Measurements from ENCODE around the gene PCDHA1.
A peak's percentile ranks its signal among the peaks of the same experiment; 100 is the strongest.

Gene PCDHA1

DNA sequence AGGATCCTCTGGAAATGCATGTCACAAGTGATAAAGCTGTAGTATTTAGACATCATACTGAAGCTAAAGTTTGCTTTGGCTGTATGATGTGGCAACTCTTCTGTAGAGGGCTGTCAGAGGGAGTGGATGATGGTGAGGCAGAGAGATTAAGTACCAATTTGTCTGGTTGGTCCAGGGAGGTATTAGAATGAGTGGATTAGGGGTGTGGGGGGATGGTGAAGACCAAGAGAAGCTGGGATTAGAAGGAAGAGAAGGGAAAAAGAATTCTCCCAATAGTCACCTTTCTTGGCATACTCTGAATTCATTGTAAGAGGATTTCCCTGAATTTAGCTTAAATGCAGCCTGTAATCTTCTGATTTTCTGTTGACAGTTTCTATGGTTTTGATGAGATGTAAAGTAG, 183.9 kb downstream of the PCDHA1 start:
- Histone ChIP-seq H3K14ac (ENCODE audit: low read length in 2 of 2) (no peak overlapping the region), H2BK12ac (ENCODE audit: low read length in 2 of 2) (no peak overlapping the region), H3K4me2 (ENCODE audit: low read length, poor library complexity, severe bottlenecking) (no peak overlapping the region), H2AK5ac (ENCODE audit: low read length, severe bottlenecking) (no peak overlapping the region), H3K27me3 (ENCODE audit: control insufficient read depth in 1 of 2, insufficient read depth in 1 of 2, low read length in 2 of 2) (peaks cover 9 to 32% of the 10 kb centered on the region in 2 experiments), H3K18ac (ENCODE audit: low read depth in 1 of 2, low read length in 2 of 2) (no peak overlapping the region), H3K79me1 (replicated peaks; ENCODE audit: low read length, poor library complexity, severe bottlenecking) (no peaks in the 10 kb centered on the region), H2AFZ (ENCODE audit: low read depth, low read length) (no peak overlapping the region), H2BK5ac (ENCODE audit: low read depth, low read length, poor library complexity, severe bottlenecking) (no peak overlapping the region), H3K9ac (ENCODE audit: low read length) (no peak overlapping the region), H3K36me3 (ENCODE audit: control insufficient read depth in 1 of 2, insufficient read depth in 2 of 2, low read depth in 1 of 2, low read length in 2 of 2) (peaks cover 0 to 12% of the 10 kb centered on the region in 2 experiments), H3K4me3 (ENCODE audit: insufficient read depth in 1 of 2, low read depth in 1 of 2, low read length in 2 of 2) (no peak overlapping the region), H2BK120ac (ENCODE audit: low read depth, low read length) (no peak overlapping the region), H3K23ac (ENCODE audit: low read length in 2 of 2) (no peak overlapping the region), H4K8ac (ENCODE audit: low read length) (no peak overlapping the region), H4K91ac (ENCODE audit: low read length) (no peak overlapping the region), H3K4me1 (ENCODE audit: control insufficient read depth, insufficient read depth, low read depth, low read length) (peaks cover 13% of the 10 kb centered on the region), H3K4ac (ENCODE audit: low read depth in 1 of 2, low read length in 2 of 2) (no peak overlapping the region), H2BK15ac (ENCODE audit: low read depth, poor library complexity, severe bottlenecking) (no peak overlapping the region), H3K9me3 (ENCODE audit: control insufficient read depth, low read length) (no peaks in the 10 kb centered on the region), H3K27ac (ENCODE audit: low read length, poor library complexity, severe bottlenecking) (no peak overlapping the region)
- DNase-seq: no peak

- H3K4ac ChIP-seq (ENCODE audit: low read depth in 1 of 2, low read length in 2 of 2): no peak overlapping the region
- H4K91ac ChIP-seq (ENCODE audit: low read length): no peak overlapping the region
- H3K18ac ChIP-seq (ENCODE audit: low read depth in 1 of 2, low read length in 2 of 2): no peak overlapping the region
- no peak overlapping the region for H3K4me2 ChIP-seq (ENCODE audit: low read length, poor library complexity, severe bottlenecking)
- no peak overlapping the region for H3K14ac ChIP-seq (ENCODE audit: low read length in 2 of 2)
- no peak overlapping the region for H3K27ac ChIP-seq (ENCODE audit: low read length, poor library complexity, severe bottlenecking)
- H3K23ac ChIP-seq (ENCODE audit: low read length in 2 of 2): peak overlapping the region in 1 of 2 experiments; percentile 83
- H3K36me3 ChIP-seq (ENCODE audit: control insufficient read depth in 1 of 2, insufficient read depth in 2 of 2, low read depth in 1 of 2, low read length in 2 of 2): no peaks in the 10 kb centered on the region
- DNase-seq: no peak
- no peaks in the 10 kb centered on the region for H3K4me1 ChIP-seq (ENCODE audit: control insufficient read depth, insufficient read depth, low read depth, low read length)
- H2AK5ac ChIP-seq (ENCODE audit: low read length, severe bottlenecking): no peak overlapping the region
- H3K27me3 ChIP-seq (ENCODE audit: control insufficient read depth in 1 of 2, insufficient read depth in 1 of 2, low read length in 2 of 2): peaks cover 0 to 4% of the 10 kb centered on the region in 2 experiments
- no peaks in the 10 kb centered on the region for H3K9me3 ChIP-seq (ENCODE audit: control insufficient read depth, low read length)
- no peak overlapping the region for H3K9ac ChIP-seq (ENCODE audit: low read length)
- no peak overlapping the region for H2AFZ ChIP-seq (ENCODE audit: low read depth, low read length)
- H3K79me1 ChIP-seq (replicated peaks; ENCODE audit: low read length, poor library complexity, severe bottlenecking): no peaks in the 10 kb centered on the region
- no peak overlapping the region for H3K4me3 ChIP-seq (ENCODE audit: insufficient read depth in 1 of 2, low read depth in 1 of 2, low read length in 2 of 2)
- H4K8ac ChIP-seq (ENCODE audit: low read length): no peak overlapping the region
- H2BK120ac ChIP-seq (ENCODE audit: low read depth, low read length): no peak overlapping the region
- no peak overlapping the region for H2BK15ac ChIP-seq (ENCODE audit: low read depth, poor library complexity, severe bottlenecking)
- no peak overlapping the region for H2BK12ac ChIP-seq (ENCODE audit: low read length in 2 of 2)
- no peak overlapping the region for H2BK5ac ChIP-seq (ENCODE audit: low read depth, low read length, poor library complexity, severe bottlenecking)
Measured at GRCh38 chr5:140973550-140973949, 187.6 kb downstream of the PCDHA1 start.

- H3K14ac ChIP-seq (ENCODE audit: low read length in 2 of 2): no peak overlapping the region
- no peak overlapping the region for H2AFZ ChIP-seq (ENCODE audit: low read depth, low read length)
- no peak overlapping the region for H3K4me3 ChIP-seq (ENCODE audit: insufficient read depth in 1 of 2, low read depth in 1 of 2, low read length in 2 of 2)
- H3K9me3 ChIP-seq (ENCODE audit: control insufficient read depth, low read length): no peaks in the 10 kb centered on the region
- no peaks in the 10 kb centered on the region for H3K4me1 ChIP-seq (ENCODE audit: control insufficient read depth, insufficient read depth, low read depth, low read length)
- no peaks in the 10 kb centered on the region for H3K79me1 ChIP-seq (replicated peaks; ENCODE audit: low read length, poor library complexity, severe bottlenecking)
- H3K23ac ChIP-seq (ENCODE audit: low read length in 2 of 2): no peak overlapping the region
- no CpG with 5 or more reads among the region's 3 CpGs for WGBS
- H4K91ac ChIP-seq (ENCODE audit: low read length): no peak overlapping the region
- no peaks in the 10 kb centered on the region for H3K27me3 ChIP-seq (ENCODE audit: control insufficient read depth in 1 of 2, insufficient read depth in 1 of 2, low read length in 2 of 2)
- H3K18ac ChIP-seq (ENCODE audit: low read depth in 1 of 2, low read length in 2 of 2): no peak overlapping the region
- peak; percentile 53 for DNase-seq
- no peak overlapping the region for H2BK5ac ChIP-seq (ENCODE audit: low read depth, low read length, poor library complexity, severe bottlenecking)
- H2BK120ac ChIP-seq (ENCODE audit: low read depth, low read length): no peak overlapping the region
- no peak overlapping the region for H2BK15ac ChIP-seq (ENCODE audit: low read depth, poor library complexity, severe bottlenecking)
- H2AK5ac ChIP-seq (ENCODE audit: low read length, severe bottlenecking): no peak overlapping the region
- no peaks in the 10 kb centered on the region for H3K36me3 ChIP-seq (ENCODE audit: control insufficient read depth in 1 of 2, insufficient read depth in 2 of 2, low read depth in 1 of 2, low read length in 2 of 2)
- no peak overlapping the region for H3K4me2 ChIP-seq (ENCODE audit: low read length, poor library complexity, severe bottlenecking)
- no peak overlapping the region for H3K27ac ChIP-seq (ENCODE audit: low read length, poor library complexity, severe bottlenecking)
- no peak overlapping the region for H4K8ac ChIP-seq (ENCODE audit: low read length)
- no peak overlapping the region for H3K4ac ChIP-seq (ENCODE audit: low read depth in 1 of 2, low read length in 2 of 2)
- H2BK12ac ChIP-seq (ENCODE audit: low read length in 2 of 2): no peak overlapping the region
- H3K9ac ChIP-seq (ENCODE audit: low read length): no peak overlapping the region
Measured at GRCh38 chr5:140977003-140977402, 191.1 kb downstream of the PCDHA1 start.

DNA sequence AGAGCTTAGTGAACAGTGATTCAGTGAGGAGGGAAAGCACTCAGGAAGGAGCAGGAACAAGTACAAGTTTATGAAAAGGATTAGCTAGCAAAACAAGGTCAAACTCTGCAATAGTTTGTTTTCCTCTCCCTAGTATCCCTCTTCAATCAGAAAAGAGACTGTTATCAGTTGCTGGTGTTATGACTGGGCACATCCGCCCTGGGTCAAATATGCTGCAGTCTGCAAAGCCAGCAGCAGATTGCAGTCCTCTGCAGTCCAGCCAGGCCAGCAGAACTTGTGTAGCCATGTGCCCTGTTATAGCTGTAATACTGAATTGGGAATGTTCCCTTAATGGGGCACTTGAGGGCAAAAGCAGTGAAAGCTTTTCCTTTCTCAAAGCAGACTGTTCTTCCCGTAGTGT, 192.3 kb downstream of the PCDHA1 start:
- no peak overlapping the region for H4K8ac ChIP-seq (ENCODE audit: low read length)
- WGBS: 40% methylated on average over 2 of the region's 2 CpGs
- no peak overlapping the region for H3K4ac ChIP-seq (ENCODE audit: low read depth in 1 of 2, low read length in 2 of 2)
- no peaks in the 10 kb centered on the region for H3K79me1 ChIP-seq (replicated peaks; ENCODE audit: low read length, poor library complexity, severe bottlenecking)
- H2BK15ac ChIP-seq (ENCODE audit: low read depth, poor library complexity, severe bottlenecking): no peak overlapping the region
- H3K4me3 ChIP-seq (ENCODE audit: insufficient read depth in 1 of 2, low read depth in 1 of 2, low read length in 2 of 2): no peak overlapping the region
- H3K36me3 ChIP-seq (ENCODE audit: control insufficient read depth in 1 of 2, insufficient read depth in 2 of 2, low read depth in 1 of 2, low read length in 2 of 2): no peaks in the 10 kb centered on the region
- H3K14ac ChIP-seq (ENCODE audit: low read length in 2 of 2): no peak overlapping the region
- no peak overlapping the region for H2BK5ac ChIP-seq (ENCODE audit: low read depth, low read length, poor library complexity, severe bottlenecking)
- H3K9ac ChIP-seq (ENCODE audit: low read length): no peak overlapping the region
- no peaks in the 10 kb centered on the region for H3K27me3 ChIP-seq (ENCODE audit: control insufficient read depth in 1 of 2, insufficient read depth in 1 of 2, low read length in 2 of 2)
- H2BK12ac ChIP-seq (ENCODE audit: low read length in 2 of 2): no peak overlapping the region
- DNase-seq: peak; percentile 55
- no peak overlapping the region for H2BK120ac ChIP-seq (ENCODE audit: low read depth, low read length)
- no peak overlapping the region for H2AK5ac ChIP-seq (ENCODE audit: low read length, severe bottlenecking)
- no peaks in the 10 kb centered on the region for H3K4me1 ChIP-seq (ENCODE audit: control insufficient read depth, insufficient read depth, low read depth, low read length)
- no peaks in the 10 kb centered on the region for H3K9me3 ChIP-seq (ENCODE audit: control insufficient read depth, low read length)
- H3K4me2 ChIP-seq (ENCODE audit: low read length, poor library complexity, severe bottlenecking): no peak overlapping the region
- no peak overlapping the region for H3K18ac ChIP-seq (ENCODE audit: low read depth in 1 of 2, low read length in 2 of 2)
- no peak overlapping the region for H2AFZ ChIP-seq (ENCODE audit: low read depth, low read length)
- H4K91ac ChIP-seq (ENCODE audit: low read length): no peak overlapping the region
- H3K27ac ChIP-seq (ENCODE audit: low read length, poor library complexity, severe bottlenecking): no peak overlapping the region
- H3K23ac ChIP-seq (ENCODE audit: low read length in 2 of 2): no peak overlapping the region

All from mesenchymal stem cell (in vitro differentiated cells and primary cell).